Suprapubic skin (tissue), 3 donors: ENCODE measurements around the gene MTAP.

ENCODE experiments used
- POLR2A ChIP-seq, 2 donors: fragments of 450-650 bp; IDR thresholded peaks; one replicate each; pipeline ENCODE4 v1.6.1; 2017; ENCODE audit warnings: antibody characterized with exemption in 2 of 2, mild to moderate bottlenecking in 2 of 2, moderate library complexity in 2 of 2
- TF ChIP-seq, protein P1 (sequence below), 2 donors: fragments of 200-600 bp in 1 of 2; fragments of 450-650 bp in 1 of 2; sonication (generic) in 1 of 2; IDR thresholded peaks; one replicate each; pipeline ENCODE4 v1.5.1; 2016 to 2019; ENCODE audit warnings: antibody characterized with exemption in 2 of 2, mild to moderate bottlenecking in 1 of 2, moderate library complexity in 1 of 2

DNA sequence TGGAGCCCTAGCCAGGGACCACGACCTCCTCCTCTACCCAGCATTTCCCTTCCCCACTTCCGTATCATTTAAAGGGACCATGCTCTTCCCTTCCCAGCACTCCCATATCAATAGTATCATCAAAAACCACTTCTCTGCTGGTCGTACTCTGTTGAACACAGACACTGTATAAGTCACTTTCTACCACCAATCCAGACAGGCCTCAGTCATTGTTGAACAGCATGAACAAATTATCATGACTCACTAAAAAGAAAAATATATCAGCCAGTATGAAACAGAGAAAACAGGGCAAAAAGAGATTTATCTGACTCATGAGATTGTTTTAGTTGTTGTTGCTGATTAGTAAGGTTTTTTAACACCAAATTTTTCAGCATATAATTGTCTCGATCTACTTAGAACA, 101.9 kb downstream of the MTAP start:
- TF ChIP-seq, protein P1, sequence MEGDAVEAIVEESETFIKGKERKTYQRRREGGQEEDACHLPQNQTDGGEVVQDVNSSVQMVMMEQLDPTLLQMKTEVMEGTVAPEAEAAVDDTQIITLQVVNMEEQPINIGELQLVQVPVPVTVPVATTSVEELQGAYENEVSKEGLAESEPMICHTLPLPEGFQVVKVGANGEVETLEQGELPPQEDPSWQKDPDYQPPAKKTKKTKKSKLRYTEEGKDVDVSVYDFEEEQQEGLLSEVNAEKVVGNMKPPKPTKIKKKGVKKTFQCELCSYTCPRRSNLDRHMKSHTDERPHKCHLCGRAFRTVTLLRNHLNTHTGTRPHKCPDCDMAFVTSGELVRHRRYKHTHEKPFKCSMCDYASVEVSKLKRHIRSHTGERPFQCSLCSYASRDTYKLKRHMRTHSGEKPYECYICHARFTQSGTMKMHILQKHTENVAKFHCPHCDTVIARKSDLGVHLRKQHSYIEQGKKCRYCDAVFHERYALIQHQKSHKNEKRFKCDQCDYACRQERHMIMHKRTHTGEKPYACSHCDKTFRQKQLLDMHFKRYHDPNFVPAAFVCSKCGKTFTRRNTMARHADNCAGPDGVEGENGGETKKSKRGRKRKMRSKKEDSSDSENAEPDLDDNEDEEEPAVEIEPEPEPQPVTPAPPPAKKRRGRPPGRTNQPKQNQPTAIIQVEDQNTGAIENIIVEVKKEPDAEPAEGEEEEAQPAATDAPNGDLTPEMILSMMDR (IDR thresholded peaks at IDR 0.05), result no peak
- no peak for TF ChIP-seq POLR2A (IDR thresholded peaks at IDR 0.05)
